Sigmoid colon (tissue), 3 donors: Measurements from ENCODE around the gene GTPBP8.

ENCODE experiments used
- CTCF ChIP-seq, 4 experiments: fragments of 450-650 bp in 3 of 4; fragments of 200-600 bp in 1 of 4; IDR thresholded peaks; one replicate each; pipeline ENCODE4 v1.5.1; 2016 to 2019; ENCODE audit warnings: antibody characterized with exemption in 4 of 4, mild to moderate bottlenecking in 3 of 4, moderate library complexity in 2 of 4
- POLR2A ChIP-seq, 2 donors: fragments of 450-650 bp; IDR thresholded peaks; one replicate each; pipeline ENCODE4 v1.6.1; 2016; ENCODE audit warnings: antibody characterized with exemption in 2 of 2, mild to moderate bottlenecking in 2 of 2, moderate library complexity in 2 of 2

GRCh38 chr3:113051302-113051711 lies 60.5 kb downstream of the GTPBP8 start:
- TF ChIP-seq CTCF (IDR thresholded peaks at IDR 0.05) (peak; percentile 83 to 97 (median 93)), POLR2A (IDR thresholded peaks at IDR 0.05) (no peak)
